GM19463 (cell line): ENCODE results near the gene UBA3.

Experiments used
- ATAC-seq: cut with Tn5 transposase; IDR thresholded peaks from one replicate; pipeline ENCODE4 v1.9.1; 2021; ENCODE audit warnings: mild to moderate bottlenecking, moderate library complexity; ENCODE audit not compliant: unreplicated experiment

Gene UBA3

DNA sequence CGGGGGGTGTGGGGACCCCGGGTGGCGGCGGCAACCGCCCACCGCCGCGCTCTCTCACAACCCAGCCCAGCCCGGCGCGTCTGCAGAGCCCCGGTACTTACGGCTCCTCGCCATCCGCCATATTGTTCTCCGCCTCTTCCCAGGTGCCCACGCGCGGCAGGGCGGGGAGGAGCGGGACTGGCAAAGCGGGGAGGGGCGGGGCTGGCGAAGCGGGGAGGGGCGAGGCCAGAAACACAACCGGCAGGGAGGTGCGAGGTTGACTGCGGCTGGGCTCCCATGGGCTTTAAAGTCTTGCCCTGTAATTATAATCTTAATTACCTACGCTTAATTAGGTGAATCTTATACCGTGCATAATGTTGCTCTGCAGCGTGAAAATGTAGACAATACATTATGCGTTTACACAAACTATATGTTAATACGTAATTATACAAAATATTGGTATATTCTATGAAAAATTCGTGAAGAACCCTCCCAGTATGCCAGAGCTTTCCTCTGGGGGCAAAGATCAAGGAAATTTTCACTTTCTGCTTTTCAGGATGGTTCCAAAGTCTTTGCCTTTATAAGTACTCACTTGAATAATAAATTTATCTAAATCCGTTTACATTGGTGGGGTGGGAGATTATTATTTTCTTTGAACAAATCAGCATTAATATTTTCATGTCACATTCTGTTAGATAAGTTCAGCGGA is at the start of gene UBA3:
Gene UBA3, minus strand, starts transcription at position 133 of the 688 bp plus-strand sequence. Its CDS starts 12 bp downstream, at position 121.
- peak; percentile 45 for ATAC-seq

DNA sequence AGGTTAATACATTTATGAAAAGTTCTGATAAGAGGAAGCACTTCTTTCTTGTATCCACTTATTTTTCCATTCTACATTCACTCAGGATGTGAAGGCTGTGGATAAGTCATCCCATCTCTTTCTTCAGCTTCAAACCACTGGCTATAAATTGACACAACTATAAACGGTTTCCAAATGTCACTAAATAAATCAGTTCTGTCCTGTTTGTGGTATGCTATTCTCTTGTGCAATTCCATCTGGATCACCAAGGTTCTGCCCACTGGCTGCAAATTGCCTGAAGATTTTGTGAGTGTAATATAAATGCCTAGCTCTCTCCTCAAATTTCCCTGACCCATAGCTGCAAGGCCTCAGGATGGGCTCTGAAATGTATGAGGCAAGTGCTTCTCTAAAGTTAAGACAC is 49.4 kb upstream of the UBA3 start:
- ATAC-seq: no peak

DNA sequence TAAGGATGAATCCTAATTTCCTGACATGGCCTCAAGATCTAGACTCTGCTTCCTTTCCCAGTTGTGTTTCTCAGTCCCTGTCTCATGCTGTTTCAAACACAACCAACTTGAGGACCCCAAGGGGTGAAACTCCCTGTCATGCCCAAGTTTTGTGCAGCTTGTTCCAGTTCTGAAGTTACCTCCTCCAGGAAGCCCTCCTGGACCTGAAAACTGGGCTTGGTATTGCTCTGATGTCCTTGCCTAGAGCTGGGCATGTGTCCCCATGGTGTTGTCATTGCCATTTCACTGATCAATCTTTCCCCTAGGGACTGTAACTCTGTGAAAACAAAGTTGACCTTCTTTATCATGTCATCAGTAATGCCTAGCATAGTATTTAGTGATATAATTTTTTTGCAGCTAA is 48.3 kb upstream of the UBA3 start:
- ATAC-seq: no peak

DNA sequence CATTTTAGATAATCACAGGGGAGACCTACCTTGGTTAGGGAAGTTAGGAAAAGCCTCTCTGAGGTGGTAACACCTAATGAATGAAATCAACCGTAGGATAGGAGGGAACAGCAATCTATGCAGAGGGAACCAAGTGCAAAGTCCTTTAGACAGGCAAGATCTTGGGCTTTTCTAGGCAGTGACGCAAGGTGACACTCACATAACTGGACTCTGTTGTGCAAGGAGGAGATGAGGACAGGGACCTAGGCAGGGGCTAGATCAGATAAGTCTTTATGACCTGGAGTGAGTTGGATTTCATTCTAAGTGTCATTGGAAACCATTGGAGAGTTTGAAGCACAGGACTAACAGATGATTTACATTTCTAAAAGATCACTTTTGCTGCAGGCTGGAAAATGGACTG is 46.8 kb upstream of the UBA3 start:
- no peak for ATAC-seq

DNA sequence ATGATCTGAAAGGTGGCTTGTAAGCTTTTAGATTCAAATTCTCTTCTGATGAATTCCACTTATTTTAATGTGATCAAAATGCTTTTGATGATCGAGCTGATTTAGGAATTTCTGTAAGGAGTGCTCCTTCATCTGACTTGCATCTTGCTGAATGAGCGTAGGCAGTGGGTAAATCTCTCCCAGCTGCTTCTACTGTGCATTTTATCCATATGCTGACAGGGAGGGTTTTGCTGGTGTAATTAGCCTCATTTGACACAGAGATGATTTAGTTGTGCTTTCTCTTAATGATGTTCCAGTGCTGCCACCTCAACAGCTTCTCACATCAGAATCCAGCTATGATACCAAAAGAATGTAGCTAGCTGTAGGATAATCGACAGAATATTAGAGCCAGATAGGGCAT is 46.1 kb upstream of the UBA3 start:
- ATAC-seq: no peak

DNA sequence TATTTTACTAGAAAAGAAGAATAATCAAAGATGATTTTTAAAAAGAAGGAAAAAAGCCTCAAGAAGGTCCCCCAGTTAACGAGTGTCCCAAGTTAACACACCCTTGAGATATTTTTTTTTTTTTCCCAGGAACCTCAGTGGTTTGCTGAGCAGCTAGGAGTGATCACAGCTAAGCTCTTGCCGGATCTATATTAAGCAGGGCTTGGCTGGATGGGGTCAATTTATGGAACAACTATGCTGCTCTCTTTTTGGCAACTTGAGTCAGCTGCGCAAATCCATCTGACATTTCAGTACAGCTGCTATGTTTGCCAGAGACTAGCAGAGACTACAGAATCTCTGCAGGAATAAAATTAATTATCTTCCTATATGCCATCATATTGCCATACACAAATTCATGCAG is 42.2 kb upstream of the UBA3 start, which contains the start of gene LMOD3:
Gene LMOD3, minus strand, starts transcription at position 193 of the 400 bp plus-strand sequence. CDS start 209 bp downstream, outside the sequence.
- ATAC-seq: no peak

DNA sequence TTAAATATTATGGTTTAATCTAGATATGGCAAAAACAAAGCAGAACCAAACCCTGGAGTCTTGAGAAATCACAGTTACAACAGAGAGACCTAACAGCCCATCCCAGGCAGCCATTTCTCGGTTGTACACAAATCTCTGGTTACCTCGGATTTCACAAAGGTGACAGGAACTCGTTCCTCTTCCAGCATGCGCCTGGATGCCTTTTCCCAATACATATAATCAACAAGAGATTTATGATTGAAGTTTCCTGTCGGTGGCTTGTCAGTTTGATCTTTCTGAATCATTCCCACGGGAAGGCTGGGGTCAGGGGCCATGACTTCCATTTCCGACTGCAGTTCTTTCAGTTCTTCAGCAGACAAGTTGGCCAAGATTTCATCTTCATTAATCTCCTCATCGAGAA is 41.8 kb upstream of the UBA3 start:
- ATAC-seq: no peak

DNA sequence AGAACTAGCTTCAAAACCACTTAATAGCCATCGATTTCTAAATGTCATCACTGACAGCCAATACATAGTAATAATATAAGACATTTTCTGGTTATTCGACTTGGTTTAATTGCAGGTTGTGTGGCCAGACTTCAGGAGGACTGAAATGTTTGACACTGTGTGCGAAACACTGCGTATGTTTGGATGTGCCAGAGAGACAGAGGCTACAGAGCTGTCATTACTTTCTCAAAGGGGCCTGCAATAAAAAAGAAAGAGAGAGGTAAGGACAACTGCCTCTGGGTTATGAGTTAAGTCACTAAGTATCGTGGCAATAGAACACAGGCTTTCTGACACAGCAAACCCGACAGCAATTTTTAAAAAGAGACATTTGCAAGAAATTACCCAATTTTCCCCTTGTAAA is 41.3 kb upstream of the UBA3 start:
- ATAC-seq: no peak

DNA sequence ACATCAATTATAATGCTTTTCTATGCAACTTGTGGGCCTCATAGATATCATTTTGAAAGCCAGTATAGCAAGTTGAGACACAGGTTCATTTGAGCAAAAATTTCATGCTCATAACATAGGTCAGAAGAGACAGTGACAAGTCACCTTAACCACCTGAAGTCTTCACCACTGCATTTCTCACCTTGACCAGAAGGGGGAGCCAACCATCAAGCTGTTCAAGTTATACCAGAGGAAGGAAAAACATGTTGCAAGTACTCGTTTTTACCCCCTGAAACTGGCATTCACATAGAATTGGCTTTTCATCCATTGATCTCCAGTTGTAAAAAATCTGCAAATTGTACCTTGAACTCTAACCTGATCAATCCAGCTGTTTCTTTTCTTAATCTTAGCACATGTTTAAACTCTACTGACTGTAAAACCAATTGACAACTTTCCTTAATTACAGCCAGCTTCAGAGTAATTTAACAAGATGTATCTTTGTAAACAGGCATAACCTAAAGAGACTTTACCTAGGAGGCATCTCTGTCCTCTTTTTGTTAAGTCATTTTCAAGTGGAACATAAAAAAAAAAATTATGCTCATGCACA is 40.8 kb upstream of the UBA3 start:
- peak; percentile 91 for ATAC-seq

DNA sequence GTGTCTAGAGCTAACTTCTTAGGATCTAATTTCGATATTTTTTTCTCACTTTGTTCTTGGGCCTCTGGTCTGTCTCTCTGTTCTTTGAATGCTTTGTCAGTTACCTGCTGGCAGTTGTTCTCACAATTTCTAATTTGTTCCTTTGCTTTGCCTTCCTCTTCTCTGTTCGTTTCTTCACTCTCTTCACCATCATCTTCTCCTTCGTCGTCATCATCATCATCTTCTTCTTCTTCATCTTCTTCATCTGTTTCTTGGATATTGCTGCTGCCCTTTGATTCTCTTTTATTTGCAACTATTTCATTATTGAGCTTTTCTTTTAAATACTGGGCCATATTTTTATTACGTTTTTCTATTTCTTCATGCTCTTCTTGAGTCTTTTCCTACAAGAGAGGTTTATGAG is 39.5 kb upstream of the UBA3 start:
- no peak for ATAC-seq

DNA sequence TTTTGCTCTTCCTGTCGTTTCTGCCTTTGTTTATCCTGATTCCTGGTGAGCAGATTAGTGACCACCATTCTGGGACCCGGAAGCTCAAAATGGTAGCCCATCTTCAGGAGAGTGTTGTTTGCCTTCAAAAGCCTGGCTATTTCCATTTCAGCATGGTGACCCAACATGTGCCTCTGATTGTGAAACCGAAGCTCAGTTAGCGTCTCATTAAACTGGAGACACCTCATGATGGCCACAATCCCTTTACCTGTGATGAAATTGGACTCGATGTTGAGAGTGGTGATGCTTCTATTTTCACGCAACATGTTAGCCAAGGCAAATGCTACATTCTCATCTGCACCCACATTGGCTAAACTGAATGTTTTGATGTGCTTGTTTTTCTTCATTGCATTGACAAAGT is 39.0 kb upstream of the UBA3 start:
- ATAC-seq: no peak

DNA sequence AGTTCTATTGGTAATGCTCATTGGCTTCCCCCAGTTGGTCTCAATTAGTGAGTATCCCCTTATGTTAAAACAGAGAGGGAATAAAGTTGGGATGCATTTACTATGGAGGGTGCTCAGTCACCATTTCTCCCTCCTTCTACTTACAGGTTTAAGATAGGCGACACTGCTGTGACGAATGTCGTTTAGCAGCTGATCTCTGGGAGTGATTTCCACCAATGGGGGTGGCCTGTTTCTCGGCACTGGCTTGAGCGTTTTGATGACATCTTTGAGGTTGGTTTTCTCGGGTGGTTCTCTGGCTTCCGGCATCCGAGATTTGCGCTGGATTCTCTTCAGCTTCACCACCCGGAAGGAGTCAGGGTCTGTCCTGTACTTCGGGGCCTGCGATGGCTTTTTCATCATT is 38.4 kb upstream of the UBA3 start:
- no peak for ATAC-seq

DNA sequence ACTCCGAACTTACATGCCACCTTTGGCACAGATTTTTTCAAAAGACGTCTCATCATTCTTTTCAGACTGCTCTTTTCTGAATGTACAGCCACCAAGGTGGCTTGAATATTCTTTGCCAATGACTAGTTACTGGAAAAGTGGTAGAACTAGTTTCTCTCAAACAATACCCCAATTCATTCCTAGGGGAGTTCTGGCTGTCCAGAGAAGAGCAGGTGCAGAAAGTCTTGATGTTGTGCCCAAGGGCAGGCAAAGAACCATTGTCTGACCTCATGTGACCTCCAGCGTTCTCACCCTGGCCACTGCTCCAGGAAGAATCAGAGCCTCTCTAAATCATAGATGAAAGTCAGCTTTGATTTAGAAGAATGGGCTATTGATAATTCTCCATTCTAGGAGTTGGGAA is 36.7 kb upstream of the UBA3 start:
- no peak for ATAC-seq

DNA sequence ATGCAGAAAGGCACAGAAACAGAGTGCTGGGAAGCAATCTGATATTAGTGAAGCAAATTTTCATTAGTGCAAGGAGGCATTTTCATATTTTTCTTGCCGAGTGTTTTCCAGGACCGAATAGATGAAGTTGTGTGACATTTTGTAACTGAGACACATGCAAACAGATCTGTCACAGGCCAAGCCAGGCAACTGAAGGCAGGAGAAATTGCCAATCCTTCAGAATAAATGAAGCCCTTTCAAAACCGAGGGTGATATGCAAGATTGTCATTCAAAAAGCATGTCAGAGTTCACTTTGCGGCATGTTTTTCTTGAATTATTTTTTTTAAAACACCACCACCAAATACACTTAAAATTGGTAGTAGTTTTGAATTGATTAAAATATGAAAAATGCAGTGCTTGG is 36.0 kb upstream of the UBA3 start:
- ATAC-seq: no peak

DNA sequence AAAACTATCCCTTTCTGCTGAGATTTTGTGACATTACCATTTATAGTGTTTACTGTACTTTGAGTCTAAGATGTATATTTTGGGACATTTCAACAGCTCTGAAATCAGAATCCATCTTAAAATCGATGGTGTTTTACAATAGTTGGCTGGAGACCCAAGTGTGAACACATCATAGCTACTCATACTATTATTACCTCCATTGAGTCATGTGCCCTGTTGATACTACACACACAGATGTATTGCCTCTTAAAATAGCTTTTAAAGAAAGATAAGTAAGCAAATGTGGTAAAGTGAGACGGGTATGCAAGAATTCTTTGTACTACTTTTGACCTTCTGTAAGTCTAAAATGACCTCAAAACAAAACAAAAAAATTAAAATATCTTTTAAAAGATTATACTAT is 35.6 kb upstream of the UBA3 start:
- ATAC-seq: no peak

DNA sequence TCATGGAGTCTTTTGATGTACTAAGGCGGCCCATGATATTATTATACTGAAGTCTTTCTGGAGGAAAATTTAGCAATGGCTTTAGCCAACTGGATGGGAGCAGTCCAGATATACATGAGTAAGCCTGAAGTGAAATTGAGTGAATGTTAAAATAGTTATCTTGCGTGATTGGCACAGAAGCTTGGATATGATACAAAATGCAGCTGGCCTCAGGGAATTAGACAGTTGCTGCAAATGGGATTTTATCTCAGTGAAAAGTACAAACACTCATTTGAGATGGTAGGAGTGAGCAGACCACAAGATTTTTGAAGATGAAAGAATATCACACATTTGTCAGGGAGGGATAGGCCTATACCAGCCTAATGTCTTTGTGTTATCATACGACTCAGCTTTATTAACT is 33.4 kb upstream of the UBA3 start:
- ATAC-seq: no peak

DNA sequence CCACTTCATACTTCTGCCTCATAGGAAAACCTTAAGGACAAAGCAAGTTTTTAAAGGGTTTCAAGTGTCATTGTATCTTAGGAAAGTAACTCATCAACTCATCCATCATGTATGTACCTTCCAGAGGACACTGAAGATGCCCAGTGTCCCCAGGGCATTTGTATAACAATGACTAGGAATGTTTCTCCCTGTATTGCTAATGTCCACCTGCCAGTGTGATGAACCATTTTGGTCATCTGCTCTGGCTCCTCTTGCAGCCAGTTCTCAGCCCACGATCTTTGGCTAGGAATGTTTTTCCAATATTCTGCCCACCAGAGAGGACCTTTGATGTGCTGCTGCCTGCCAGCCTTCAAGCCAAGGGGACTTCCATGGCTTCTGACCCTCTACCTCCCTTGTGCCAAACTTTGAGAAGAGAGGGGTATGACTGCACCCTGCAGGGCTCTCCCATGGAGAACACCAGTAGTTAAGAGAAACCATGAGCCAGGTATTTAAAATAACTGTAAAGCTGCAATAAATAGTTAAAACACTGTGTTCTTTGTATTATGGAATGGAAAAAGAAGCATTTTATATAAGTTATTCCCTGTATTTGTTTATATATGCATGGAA is 30.9 kb upstream of the UBA3 start:
- ATAC-seq: no peak

DNA sequence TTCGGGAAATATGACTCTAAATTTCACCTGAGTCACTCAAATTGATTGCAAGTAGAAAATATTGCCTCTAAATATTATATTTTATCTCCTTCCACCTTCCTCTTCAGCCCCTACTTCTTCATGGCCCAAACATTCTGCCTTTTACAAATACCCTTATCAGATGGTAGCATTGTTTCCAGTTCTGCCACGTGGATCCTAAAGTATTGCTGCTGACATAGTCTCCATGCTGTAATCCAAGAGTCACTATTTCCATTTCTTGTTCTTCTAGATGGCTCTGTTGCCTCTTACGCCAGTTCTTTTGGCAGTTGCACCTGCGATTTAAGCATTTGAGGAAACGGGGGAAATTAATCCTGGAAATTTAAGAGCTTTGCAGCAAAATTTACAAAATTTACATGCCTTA is 28.6 kb upstream of the UBA3 start:
- ATAC-seq: no peak

DNA sequence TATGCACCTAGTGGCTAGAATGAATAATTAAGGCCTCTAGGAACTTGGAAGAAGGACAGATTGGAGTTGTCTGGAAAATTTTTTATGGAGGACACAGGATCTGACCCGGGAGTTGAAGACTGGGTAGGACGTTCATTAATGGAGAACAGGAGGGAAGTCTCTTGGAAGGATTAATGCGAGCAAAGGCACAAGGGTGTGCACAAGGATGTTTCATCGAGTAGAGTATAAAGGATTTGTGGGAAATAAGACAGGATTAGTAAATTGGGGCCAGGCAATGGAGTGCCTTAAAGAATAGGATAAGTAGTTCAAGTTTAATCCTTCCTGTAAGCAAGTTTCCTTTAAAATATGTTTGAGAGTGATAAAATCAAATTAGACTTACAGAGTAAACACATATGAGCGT is 27.7 kb upstream of the UBA3 start:
- no peak for ATAC-seq

DNA sequence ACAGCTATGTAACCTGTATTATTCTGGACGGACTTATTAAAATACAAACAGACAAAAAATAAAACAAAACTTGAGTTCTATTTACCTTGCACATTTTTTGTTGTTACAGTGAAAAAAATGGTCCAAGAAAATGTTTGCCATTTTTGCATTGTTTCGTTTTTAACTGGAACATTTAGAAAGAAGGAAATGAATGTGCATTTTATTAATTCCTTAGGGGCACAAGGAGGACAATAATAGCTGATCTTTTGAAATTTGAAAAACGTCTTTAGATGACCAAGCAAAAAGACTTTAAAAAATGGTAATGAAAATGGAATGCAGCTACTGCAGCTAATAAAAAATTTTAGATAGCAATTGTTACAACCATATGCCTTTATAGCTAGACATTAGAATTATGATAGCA is 25.2 kb upstream of the UBA3 start:
- ATAC-seq: no peak

DNA sequence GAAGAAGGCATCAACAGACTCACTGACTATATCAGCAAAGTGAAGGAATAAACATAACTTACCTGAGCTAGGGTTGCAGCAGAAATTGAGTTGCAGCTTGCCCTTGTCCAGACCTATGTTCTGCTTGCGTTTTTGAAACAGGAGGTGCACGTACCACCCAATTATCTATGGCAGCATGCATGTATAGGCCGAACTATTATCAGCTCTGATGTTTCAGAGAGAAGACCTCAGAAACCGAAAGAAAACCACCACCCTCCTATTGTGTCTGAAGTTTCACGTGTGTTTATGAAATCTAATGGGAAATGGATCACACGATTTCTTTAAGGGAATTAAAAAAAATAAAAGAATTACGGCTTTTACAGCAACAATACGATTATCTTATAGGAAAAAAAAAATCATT is 24.4 kb upstream of the UBA3 start:
- no peak for ATAC-seq

DNA sequence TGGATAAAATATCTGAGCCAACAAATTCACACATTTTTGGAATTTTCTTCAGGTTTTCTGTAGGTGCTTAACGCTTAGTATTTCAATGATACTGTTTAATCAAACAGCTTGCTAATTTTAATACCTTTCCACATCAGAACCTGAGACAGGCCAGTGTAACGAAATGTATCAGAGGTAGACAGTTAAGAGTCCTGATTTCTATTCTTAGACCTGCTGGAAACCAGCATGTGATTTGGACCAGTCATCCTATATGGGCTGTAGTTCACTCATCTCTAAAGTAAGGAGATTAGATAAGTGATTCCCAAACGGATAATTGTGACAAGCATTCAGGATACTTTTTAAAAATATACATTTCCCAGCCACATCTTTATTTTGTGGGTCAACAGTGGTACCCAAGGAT is 23.0 kb upstream of the UBA3 start:
- no peak for ATAC-seq

DNA sequence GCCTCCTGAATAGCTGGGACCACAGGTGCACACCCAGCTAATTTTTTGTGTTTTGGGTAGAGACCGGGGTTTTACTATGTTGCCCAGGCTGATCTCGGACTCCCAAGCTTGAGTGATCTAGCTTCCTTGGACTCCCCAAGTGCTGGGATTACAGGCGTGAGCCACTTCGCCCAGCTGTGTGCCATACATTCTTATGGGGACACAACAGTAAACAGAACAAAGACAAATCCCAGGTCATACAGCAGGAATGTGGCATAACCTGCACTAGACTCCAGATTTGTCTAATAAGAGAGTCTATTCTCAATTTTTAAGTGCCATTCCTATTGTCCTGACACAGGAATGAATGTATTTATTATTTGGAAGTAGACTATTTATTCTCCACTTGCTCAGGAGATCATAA is 22.2 kb upstream of the UBA3 start:
- no peak for ATAC-seq
